ENCODE measurements around the gene IQSEC1.

The IQSEC1 gene

DNA sequence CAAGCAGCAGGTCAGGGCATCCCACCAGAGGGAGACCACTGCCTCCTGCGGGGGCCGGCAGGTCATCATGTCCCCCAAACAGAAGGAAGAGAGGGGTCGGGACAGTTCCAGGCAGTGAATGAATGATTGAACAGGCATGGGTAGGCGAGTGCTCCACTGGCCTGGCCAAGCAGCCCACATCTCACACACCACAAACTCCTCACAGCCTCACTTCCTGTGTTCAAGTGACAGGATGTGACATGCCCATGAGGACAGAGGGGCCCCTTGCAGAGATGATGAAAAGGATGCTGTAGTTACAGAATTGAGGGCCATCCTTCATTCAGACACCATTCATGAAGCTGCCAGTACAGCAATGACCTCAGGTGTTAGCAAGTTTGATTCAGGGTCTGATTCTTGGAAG, 3.7 kb downstream of the IQSEC1 start:
- no peak overlapping the region for H3K27ac ChIP-seq (ENCODE audit: poor library complexity, severe bottlenecking)
- no peak for ATAC-seq (ENCODE audit: low read depth)
- H3K9me3 ChIP-seq (ENCODE audit: severe bottlenecking): no peaks in the 10 kb centered on the region
- no peak for DNase-seq (ENCODE audit: low spot score)
- no peaks in the 10 kb centered on the region for H3K4me1 ChIP-seq (ENCODE audit: insufficient read depth, poor library complexity, severe bottlenecking)
- H3K36me3 ChIP-seq (ENCODE audit: low read depth): no peaks in the 10 kb centered on the region
- H3K4me3 ChIP-seq (ENCODE audit: severe bottlenecking): no peak overlapping the region
- peaks cover 28% of the 10 kb centered on the region for H3K27me3 ChIP-seq (ENCODE audit: insufficient read depth, poor library complexity, severe bottlenecking)
- TF ChIP-seq, protein P1, sequence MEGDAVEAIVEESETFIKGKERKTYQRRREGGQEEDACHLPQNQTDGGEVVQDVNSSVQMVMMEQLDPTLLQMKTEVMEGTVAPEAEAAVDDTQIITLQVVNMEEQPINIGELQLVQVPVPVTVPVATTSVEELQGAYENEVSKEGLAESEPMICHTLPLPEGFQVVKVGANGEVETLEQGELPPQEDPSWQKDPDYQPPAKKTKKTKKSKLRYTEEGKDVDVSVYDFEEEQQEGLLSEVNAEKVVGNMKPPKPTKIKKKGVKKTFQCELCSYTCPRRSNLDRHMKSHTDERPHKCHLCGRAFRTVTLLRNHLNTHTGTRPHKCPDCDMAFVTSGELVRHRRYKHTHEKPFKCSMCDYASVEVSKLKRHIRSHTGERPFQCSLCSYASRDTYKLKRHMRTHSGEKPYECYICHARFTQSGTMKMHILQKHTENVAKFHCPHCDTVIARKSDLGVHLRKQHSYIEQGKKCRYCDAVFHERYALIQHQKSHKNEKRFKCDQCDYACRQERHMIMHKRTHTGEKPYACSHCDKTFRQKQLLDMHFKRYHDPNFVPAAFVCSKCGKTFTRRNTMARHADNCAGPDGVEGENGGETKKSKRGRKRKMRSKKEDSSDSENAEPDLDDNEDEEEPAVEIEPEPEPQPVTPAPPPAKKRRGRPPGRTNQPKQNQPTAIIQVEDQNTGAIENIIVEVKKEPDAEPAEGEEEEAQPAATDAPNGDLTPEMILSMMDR (IDR thresholded peaks at IDR 0.05; ENCODE audit: poor library complexity, severe bottlenecking): no peak

GRCh38 chr3:13068269-13069010, 4.8 kb downstream of the IQSEC1 start:
- ATAC-seq (ENCODE audit: low read depth): no peak
- no peaks in the 10 kb centered on the region for H3K9me3 ChIP-seq (ENCODE audit: severe bottlenecking)
- no peaks in the 10 kb centered on the region for H3K36me3 ChIP-seq (ENCODE audit: low read depth)
- no peak overlapping the region for H3K27ac ChIP-seq (ENCODE audit: poor library complexity, severe bottlenecking)
- no peaks in the 10 kb centered on the region for H3K4me1 ChIP-seq (ENCODE audit: insufficient read depth, poor library complexity, severe bottlenecking)
- H3K27me3 ChIP-seq (ENCODE audit: insufficient read depth, poor library complexity, severe bottlenecking): peaks cover 18% of the 10 kb centered on the region
- TF ChIP-seq, protein P1 (IDR thresholded peaks at IDR 0.05; ENCODE audit: poor library complexity, severe bottlenecking): no peak
- H3K4me3 ChIP-seq (ENCODE audit: severe bottlenecking): no peak overlapping the region
- DNase-seq (ENCODE audit: low spot score): no peak

DNA sequence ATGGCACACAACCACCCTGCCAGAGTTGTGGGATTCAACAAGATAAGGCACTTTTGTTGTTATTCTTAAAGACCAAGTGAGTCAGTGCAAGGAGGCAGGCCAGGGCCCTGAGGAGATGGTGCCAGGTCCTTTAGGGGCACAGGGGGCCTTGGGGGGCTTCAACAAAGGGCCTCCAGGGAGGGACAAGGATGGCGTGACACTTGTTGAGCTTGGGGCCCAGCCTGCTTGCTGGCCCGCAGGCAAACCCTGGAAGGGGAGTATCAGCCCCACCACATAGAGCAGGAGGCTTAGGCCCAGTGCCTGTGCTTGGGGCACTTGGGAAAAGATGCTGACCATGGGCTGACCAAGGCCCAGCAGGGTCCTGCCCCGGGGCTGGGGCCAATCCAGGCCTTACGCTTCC, 5.5 kb downstream of the IQSEC1 start:
- H3K4me3 ChIP-seq (ENCODE audit: severe bottlenecking): no peak overlapping the region
- DNase-seq (ENCODE audit: low spot score) (no peak), ATAC-seq (ENCODE audit: low read depth) (no peak)
- H3K36me3 ChIP-seq (ENCODE audit: low read depth): no peaks in the 10 kb centered on the region
- TF ChIP-seq, protein P1 (IDR thresholded peaks at IDR 0.05; ENCODE audit: poor library complexity, severe bottlenecking): no peak
- peaks cover 11% of the 10 kb centered on the region for H3K27me3 ChIP-seq (ENCODE audit: insufficient read depth, poor library complexity, severe bottlenecking)
- no peak overlapping the region for H3K27ac ChIP-seq (ENCODE audit: poor library complexity, severe bottlenecking)
- H3K4me1 ChIP-seq (ENCODE audit: insufficient read depth, poor library complexity, severe bottlenecking): no peaks in the 10 kb centered on the region
- no peaks in the 10 kb centered on the region for H3K9me3 ChIP-seq (ENCODE audit: severe bottlenecking)

GRCh38 chr3:13066834-13067233, 6.4 kb downstream of the IQSEC1 start:
- ATAC-seq (ENCODE audit: low read depth) (no peak), DNase-seq (ENCODE audit: low spot score) (no peak)
- H3K27me3 ChIP-seq (ENCODE audit: insufficient read depth, poor library complexity, severe bottlenecking): peaks cover 1% of the 10 kb centered on the region
- no peak overlapping the region for H3K4me3 ChIP-seq (ENCODE audit: severe bottlenecking)
- no peak overlapping the region for H3K27ac ChIP-seq (ENCODE audit: poor library complexity, severe bottlenecking)
- no peaks in the 10 kb centered on the region for H3K36me3 ChIP-seq (ENCODE audit: low read depth)
- H3K9me3 ChIP-seq (ENCODE audit: severe bottlenecking): no peaks in the 10 kb centered on the region
- TF ChIP-seq, protein P1 (IDR thresholded peaks at IDR 0.05; ENCODE audit: poor library complexity, severe bottlenecking): no peak
- H3K4me1 ChIP-seq (ENCODE audit: insufficient read depth, poor library complexity, severe bottlenecking): no peaks in the 10 kb centered on the region

DNA sequence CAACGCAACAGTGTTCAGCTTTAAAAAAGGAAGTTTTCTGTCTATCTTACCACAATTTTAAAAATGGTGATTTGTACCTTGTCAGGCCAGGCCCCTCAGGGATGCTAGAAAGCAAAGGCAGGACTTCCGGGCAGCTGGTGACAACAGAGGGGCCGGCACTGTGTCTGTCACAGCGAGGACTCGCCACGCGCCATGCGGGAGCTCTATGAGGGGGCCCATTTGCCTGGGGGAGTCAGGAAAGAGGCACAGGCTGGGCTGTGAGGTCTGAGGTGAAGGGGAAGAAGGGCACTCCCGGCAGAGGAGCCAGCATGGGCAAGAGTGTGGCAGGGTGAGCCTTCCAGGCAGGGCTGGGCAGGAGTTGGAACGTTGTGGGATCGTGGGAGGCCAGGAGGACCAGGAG, 7.0 kb downstream of the IQSEC1 start:
- Histone ChIP-seq H3K27me3 (ENCODE audit: insufficient read depth, poor library complexity, severe bottlenecking) (no peaks in the 10 kb centered on the region), H3K4me1 (ENCODE audit: insufficient read depth, poor library complexity, severe bottlenecking) (no peaks in the 10 kb centered on the region), H3K36me3 (ENCODE audit: low read depth) (no peaks in the 10 kb centered on the region), H3K9me3 (ENCODE audit: severe bottlenecking) (no peaks in the 10 kb centered on the region), H3K4me3 (ENCODE audit: severe bottlenecking) (no peak overlapping the region), H3K27ac (ENCODE audit: poor library complexity, severe bottlenecking) (no peak overlapping the region)
- ATAC-seq (ENCODE audit: low read depth) (no peak), DNase-seq (ENCODE audit: low spot score) (no peak)
- TF ChIP-seq, protein P1 (IDR thresholded peaks at IDR 0.05; ENCODE audit: poor library complexity, severe bottlenecking): no peak

Measured in RWPE2 (cell line).